Uterus (tissue), 2 donors: ENCODE measurements around the gene NRSN2.

Experiments used
- CTCF ChIP-seq, 4 experiments: fragments of 200-600 bp in 2 of 4; fragments of 450-650 bp in 2 of 4; sonication (generic) in 2 of 4; IDR thresholded peaks; one replicate each; pipeline ENCODE4 v1.5.1; 2016 to 2019; ENCODE audit warnings: antibody characterized with exemption in 4 of 4, mild to moderate bottlenecking in 2 of 4, moderate library complexity in 1 of 4
- POLR2A ChIP-seq, 2 donors: fragments of 450-650 bp; IDR thresholded peaks; one replicate each; pipeline ENCODE4 v1.6.1; 2016; ENCODE audit warnings: antibody characterized with exemption in 2 of 2, mild to moderate bottlenecking in 1 of 2, moderate library complexity in 1 of 2

- TF ChIP-seq POLR2A (IDR thresholded peaks at IDR 0.05) = no peak
- TF ChIP-seq CTCF (IDR thresholded peaks at IDR 0.05) = no peak
These were observed 22.0 kb downstream of the NRSN2 start for GRCh38 chr20:368915-369314.
